Right hindlimb (tissue), 1 donor: ENCODE measurements around the gene ERMARD.

Experiments
- DNase-seq: peaks from one replicate; pipeline ENCODE4 v3.0.0-alpha.2; 2018

ERMARD gene

GRCh38 chr6:169827290-169827717, 75.9 kb downstream of the ERMARD start:
- DNase-seq = no peak

GRCh38 chr6:169828176-169828575, 76.8 kb downstream of the ERMARD start:
- no peak for DNase-seq

GRCh38 chr6:169829786-169830185, 78.4 kb downstream of the ERMARD start:
- DNase-seq = no peak

- no peak for DNase-seq
Observed at GRCh38 chr6:169830876-169831275, 79.5 kb downstream of the ERMARD start.
